ENCODE data around the gene GRPEL1.
A peak's percentile ranks its signal among the peaks of the same experiment; 100 is the strongest.

The GRPEL1 gene

DNA sequence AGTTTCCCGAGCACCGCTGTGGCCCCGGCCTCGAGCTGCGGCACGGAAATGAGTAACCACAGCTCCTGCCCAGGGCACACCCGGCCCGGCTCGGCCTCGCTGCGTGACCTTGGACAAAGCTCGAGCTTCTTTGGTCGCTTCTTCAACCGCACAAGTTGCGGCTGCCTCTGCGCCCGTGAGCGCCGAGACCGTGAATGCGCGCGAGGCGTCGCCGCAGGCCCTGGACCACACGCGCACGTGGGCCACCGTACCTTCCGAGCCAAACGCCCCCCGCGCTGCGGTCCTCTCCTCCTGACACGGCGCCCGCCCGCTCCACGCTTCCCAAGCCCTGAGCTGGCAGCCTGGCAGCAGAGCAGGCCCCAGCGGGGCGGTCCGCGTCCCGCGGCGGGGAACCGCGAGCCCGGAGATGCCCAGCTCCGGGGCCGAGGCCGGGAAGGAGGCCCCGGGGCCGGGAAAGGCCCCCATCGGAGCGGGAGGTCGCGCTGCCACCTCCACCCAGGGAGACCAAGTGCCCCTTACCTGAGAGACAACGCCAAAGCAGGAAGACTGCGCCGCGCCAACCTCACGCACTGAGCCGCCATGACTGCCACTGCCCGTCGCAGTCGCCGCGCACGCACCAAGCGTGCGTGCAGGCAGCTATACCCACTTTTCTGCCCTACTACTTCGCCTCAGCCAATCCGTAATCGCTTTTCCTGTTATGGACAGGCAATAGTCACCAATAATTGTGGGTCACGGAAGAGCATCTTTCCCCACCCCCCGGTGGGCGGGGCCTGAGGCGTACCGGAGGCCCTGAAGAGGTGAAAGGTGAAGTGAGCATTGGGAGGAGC lies at the start of gene GRPEL1:
Gene GRPEL1, minus strand, starts transcription at position 613 of the 827 bp plus-strand sequence. Its CDS starts 32 bp downstream, at position 581.
- peak; percentile 100 for DNase-seq

DNA sequence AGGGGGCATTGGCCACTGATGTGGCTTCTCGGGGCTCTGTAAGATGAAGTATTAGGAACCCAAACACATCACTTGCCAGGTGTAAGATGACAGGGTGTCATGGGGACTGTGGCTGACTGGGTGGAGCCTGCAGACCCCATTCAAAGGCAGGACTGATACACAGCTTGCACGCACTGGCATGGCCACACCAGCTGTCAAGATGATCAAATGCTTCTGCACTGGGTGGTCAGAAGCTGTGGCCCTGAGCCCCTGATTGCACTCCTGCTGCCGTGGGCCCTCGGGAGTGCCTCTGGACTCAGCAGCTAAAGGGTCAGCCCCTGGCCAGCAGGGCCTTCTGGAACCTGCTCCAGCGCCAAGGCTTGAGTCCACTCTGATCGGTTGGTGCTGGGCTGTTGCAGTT lies 48.8 kb upstream of the GRPEL1 start:
- no peak for DNase-seq

DNA sequence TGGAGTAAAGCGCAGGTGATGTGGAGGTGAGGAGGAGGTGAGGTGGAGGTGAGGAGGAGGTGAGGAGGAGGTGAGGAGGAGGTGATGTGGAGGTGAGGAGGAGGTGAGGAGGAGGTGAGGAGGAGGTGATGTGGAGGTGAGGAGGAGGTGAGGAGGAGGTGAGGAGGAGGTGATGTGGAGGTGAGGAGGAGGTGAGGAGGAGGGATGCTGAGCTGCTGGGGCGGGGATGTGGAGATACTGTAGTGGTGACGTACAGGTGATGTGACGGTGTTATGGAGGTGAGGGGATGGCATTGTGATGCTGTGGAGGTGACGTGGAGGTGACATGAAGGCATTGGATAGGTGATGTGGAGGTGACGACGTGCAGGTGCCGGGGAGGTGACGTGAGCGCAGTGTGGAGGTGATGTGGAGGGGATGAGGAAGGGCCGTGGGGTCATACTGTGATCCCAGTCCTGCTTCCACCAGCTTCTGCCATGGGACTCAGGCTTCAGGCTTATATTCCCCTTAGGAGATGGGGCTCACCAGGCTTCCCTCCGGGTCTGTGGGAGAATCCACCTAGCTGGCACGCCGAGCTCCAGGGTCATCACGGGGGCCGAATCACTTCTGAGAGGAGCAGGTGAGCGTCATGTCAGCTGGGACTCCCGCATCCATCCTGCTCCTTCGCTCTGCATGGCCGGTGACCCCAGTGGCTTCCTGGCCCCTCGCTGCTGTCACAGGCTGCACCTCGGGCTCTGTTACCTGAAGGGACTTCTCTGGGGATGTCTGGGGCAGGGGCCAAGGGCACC lies 47.9 kb upstream of the GRPEL1 start:
- DNase-seq, result no peak

DNA sequence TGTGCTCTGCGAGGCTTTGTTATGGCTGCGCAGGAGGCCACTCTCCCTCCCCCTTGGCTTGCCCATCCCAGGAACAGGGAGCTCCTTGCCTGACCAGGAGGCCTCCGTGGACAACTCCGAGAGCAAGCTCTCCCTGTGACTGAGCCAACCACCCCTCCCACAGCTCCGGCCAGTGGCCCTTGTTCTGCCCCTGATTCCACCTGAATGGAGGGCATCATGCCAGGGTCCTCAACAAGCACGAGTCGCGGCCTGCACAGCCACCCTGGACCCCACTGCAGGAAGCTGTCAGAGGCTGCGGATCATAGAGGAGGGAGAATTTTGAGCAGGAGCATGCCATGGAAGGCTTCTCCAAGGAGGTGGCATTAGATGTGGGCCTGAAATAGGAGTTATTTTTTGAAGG lies 44.8 kb upstream of the GRPEL1 start:
- no peak for DNase-seq

DNA sequence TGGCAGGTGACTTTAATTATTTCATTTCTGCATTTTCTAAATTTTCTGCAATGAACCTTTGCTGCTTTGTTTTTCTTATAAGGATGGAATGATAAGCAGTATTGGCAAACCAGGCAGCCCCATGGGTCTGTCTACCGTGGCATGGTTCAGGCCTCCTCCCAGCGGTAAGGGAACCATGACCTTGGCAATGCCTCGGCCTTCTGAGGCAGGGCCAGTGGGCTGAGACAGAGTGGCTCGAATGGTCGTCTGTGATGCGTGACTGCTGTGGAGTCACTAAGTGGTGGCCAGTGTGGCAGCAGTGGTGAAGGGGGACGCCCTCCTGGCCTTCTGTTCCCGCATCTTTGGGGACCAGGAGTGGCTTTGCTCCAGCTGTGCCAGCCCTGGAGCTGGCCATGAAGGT lies 43.6 kb upstream of the GRPEL1 start:
- no peak for DNase-seq

DNA sequence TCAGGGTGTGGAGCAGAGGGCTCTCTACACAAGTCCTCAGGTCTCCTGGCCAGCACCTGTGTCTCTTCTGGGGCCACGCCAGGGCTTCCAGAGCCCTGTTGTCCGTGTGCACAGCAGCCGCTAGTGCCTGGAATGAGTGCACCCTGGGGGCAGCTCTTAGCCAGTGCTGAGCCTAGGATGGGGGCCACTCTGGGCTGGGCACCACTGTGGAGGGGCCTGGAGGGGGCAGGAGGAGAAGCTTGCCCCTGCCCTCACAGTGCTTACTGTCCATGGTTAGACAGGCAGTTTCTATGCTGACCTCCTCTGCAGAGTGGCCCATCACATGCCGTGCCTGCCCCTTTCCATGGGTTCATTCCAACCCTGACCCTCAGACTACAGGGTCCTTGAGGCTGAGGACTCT lies 42.7 kb upstream of the GRPEL1 start:
- DNase-seq, result no peak

DNA sequence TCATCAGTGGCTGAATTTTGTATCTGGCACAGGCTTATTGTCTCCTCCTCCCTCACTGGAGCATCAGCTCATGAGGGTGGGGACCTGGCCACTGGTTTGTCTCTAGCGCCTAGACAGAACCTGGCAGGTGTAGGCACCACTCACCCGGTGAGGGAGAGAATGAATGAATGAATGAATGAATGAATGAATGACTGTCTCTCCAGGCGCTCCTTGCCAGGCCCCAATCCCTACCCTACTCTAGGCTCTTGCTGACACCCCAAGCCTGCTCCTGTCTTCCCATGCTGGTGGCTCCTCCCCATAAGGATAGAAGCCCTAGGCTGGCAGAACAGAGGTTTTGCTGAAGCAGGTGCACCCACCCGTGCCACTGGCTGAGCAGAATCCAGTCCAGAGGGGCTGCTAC lies 41.3 kb upstream of the GRPEL1 start:
- DNase-seq, result no peak

DNA sequence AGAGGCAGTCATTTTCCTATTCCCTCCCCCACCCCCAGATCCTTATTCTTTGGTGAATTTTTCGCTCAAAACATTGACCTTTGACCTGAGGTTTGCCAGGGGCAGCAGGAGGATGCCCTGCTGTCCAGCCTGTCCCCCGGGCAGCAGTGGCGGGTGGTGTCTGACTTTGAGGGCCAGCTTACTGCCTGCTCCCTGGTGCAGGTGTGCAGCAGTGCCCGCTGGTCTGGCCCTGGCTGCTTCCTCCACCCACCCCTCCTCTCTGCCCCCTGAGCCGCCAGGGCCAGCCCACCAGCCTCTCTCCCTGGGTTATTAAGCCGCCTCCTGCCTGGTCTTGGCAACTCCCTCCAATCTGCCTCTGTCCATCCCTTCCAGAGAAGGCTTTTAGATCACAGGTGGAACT lies 40.8 kb upstream of the GRPEL1 start:
- no peak for DNase-seq

DNA sequence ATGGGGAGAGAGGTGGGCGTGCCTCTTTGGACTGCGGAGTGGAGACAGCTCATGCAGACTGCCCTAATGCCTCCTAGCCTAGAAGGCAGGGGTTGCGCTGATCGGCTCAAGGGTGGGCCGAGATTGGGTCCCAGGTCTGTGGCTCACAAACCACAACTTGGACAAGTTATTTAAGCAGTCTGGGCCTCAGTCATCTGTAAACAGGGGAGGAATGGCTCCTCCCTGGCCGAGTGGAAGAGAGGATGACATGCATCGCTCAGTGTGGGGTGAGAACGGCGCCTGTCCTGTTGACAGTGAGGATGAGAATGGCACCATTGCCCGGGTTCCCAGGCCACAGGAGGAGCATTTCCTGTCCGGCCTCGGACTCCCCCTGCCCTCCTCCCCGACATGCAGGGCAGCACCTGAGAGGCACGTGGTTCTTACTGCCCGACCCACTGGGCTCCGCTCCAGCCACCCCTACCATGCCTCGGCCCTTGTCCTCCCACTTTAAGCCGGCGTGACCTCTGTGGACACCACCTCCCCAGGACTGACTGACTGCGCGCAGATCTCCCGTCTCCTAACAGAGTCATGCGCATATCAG lies 40.3 kb upstream of the GRPEL1 start:
- no peak for DNase-seq

DNA sequence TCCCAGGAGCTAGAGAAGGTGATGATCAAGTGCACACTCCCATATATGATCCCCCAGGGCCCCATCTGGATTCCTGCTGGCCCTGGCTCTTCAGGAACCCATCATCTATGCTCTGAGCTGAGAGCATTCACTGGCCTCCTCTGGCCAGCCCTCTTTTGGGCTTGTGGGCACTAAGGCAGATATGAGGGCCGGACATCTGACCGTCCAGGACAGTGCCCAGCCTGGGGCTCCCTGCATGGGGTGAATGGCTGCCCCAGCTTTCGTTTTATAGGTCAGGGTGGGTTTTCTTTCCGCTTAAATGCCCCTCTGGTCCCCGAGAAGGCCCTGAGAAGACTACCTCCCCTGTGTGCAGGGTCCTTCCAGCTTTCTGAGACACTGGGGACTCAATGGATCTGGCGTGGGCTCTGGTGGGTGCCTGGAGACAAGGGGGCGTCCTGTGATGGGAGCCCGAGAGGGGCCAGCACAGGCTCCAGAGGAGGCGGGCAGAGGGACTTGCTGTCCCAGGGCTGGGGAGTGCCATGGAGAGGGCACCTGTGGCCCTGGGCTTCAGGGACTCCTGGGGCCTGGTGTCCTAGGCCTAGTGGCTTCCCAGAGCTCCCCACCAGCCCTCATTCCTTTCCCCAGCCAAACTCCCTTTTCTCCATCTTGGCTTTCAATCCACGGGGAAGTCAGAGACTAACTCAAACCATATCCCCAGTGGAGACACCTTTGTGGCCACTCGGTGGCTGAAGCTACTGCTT lies 39.5 kb upstream of the GRPEL1 start:
- DNase-seq, result no peak

DNA sequence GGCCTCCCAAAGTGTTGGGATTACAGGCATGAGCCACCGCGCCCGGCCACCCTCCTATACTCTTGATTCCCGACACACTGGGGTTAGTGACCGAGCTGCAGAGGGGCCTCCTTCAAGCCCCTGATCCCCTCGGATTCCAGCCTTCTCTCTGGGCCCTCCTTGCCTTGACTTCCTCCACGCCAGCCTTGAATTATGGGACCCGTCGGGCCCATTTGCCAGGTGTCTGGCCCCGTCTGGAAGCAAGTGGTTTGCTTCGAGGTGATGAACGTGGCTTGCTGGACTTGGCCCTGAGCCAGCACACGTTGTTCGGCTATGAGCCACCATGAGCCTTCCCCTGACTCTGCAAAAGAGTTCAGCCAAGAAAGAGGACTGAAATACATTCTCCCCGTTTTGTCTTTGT lies 37.4 kb upstream of the GRPEL1 start:
- no peak for DNase-seq

DNA sequence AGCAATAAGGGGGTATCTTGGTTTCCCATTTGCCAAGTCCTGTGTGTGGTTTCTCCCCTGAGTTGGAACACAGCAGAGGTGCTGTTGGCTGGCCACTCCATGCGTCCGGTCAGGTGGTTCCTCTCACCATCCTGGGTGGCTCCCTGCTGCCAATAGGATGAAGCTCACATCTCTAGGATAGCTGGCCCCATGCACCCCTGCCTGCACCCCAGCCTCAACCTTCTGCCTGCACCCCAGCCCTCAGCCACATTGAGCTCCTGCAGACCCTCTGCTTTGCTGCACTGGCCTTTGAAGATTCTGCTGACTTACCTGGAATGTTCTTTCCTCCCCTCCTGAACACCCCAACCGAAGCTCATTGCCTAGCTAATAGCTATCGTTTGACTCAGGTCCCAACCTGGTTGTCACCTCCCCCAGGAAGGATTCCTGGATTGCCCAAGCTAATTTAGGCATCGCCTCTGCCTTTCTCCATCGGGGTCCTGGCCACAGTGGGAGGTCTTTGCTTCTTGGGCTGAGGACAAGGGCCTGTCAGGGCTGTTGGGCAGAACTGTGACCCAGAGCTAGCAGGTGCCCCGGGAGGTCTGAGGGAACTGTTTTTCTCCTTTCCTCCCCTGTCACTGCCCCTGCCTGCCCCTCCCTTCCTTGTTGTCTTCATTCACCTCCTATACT lies 36.6 kb upstream of the GRPEL1 start:
- DNase-seq, result no peak

DNA sequence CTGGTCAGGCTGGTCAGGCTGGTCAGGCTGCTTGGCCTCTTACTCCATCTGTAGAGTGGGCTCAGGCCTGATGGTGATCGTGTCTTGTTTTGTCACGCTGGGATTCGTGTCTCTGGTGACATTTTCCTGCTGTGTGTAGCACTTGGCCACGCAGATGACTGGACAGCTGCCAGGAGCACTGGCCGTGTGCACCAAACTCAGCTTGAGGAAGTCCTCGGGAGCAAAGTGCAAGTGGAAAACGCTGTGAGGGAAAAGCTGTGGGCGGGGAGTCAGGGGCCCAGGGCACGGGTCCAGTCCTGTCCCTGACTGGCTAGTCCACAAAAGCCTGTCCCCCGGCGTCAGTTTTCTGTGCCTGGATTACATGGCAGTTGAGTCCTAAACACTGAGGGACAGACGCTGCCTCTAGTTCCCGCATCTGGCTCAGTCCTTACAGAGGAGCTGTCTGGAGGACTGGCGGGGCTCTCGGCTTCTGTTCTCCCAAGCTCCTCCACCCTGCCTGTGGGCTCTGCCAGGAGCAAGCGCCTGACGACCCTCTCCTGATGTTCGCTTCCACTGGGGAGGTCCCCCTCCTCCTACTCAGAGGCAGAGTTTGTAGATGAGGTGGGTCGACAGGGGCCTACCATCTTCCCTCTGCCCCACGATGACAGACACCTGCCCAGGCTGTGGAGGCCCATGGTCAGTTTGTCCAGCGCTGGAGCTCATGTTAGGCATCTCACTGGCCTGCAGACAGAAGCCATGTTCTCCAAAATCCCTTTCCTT lies 35.9 kb upstream of the GRPEL1 start:
- DNase-seq, result peak; percentile 3

DNA sequence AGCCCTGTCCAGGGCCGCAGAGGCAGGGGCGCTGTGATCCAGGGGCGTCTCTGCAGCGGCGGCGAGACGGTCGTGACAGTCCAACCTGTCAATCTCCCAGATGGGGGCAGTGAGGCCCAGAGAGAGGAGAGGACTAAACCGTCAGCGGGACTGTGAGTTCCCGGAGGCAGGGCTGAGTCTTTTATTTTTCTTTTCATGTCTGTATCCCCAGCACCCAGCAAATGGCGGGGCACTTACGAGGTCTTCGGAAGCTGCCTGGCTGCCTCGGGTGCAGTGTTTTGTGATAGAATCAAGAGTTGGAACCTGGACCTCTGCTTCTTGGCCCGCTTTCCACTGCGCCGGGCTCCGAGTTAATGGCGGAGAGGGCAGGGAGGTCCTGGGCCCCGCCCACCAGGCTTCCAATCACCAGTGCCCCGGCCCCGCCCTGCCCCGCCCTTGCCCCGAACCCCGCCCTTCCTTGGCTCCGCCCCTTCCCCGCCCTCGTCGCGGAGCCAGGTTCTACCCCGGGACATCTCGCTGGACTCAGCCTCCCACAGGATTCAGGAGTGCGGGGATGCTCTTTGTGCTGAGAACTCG lies 35.3 kb upstream of the GRPEL1 start:
- peak; percentile 91 for DNase-seq

DNA sequence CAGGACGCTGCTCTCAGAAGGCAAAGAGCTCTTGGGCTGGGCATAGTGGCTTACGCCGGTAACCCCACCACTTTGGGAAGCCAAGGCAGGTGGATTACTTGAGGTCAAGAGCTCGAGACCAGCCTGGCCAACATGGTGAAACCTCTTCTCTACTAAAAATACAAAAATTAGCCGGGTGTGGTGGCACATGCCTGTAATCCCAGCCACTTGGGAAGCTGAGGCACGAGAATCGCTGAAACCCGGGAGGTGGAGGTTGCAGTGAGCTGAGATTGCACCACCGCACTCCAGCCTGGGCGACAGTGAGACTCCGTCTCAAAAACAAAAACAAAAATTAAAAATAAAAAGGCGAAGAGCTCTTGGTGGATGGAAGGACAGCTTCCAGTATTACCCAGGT lies 34.6 kb upstream of the GRPEL1 start:
- DNase-seq, result peak; percentile 14

DNA sequence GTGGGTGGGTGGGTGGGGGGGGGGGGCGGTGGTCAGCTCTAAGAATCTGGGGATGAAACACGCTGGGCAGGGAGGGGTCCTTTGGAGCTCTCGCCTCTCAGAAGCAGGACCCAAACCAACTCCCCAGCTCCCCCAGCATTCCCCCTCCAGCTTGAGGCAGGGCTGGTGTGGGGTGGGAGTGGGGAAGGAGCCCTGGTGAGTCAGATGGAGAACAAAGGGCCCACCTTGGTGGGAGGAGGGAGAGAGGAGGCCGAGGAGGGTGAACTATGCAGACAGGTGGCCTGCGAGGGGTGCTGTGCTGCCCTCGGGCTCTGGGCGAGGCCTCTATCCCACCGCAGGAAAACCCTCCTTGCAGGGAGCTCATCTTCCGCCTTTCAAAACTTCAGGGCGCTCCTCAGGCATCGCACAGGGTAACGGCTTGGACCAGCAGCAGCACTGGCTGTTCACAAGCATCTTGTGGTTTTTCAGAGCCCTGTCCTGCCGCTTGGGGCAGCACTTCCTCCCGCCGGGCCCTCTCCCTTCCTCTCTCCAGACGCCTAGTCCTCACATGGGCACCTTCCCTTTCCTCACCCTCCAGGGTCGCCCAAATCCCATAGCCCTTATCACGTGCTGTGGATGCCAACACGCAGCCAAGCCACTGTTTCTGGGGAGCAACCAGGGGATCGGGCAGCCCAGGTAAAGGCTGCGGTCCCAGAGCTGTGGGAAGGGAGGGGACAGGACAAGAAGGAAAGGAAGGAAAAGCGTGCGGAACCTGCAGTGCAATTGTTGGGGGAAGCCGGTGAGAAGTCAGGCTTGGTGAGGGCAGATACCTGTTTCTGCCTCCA lies 34.0 kb upstream of the GRPEL1 start:
- DNase-seq, result peak; percentile 76

DNA sequence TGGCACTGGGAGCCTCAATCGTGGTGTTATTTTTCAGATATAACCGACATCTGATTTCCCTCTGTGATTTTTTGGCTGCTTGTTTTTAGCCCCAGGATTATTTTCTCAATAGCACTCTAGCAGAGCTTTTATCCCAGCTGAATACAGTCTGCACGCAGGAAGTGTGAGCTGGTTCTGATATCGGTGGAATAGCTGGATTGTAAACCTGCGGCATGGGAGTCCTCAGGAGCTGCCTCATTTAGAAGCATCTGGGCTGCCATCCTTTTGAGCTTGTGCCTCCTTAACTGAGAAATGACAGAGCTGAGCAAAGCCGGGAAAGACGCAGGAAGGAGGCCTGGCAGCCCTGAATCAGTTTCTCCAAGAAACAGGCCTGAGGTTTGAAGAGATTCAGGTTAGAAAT lies 28.4 kb upstream of the GRPEL1 start:
- DNase-seq, result no peak

DNA sequence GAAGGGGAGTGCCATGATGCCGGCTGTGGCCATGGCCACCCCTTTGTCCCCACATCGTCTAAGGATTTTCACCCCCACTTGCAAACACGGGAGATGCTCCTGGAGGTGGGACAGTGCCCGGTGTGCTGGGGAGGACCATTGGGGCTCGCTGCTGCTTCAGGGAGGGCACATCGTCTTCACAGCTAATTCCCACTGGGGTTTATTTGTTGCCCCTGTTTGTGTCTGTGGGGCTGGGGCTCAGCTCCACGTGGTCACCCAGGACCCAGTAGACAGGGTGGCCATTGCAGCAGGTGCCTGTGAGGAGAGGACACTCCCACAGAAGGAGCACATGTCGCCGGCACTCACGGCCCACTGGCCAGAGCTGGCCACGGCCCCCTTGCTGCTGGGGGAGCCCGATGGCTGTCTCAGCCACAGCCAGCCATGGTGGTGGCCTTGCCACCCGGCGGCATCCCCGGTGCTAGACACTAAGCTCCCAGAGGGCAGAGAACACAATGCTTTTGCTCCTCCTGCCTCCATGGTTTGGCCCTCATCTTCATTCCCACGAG lies 27.8 kb upstream of the GRPEL1 start:
- DNase-seq, result no peak

DNA sequence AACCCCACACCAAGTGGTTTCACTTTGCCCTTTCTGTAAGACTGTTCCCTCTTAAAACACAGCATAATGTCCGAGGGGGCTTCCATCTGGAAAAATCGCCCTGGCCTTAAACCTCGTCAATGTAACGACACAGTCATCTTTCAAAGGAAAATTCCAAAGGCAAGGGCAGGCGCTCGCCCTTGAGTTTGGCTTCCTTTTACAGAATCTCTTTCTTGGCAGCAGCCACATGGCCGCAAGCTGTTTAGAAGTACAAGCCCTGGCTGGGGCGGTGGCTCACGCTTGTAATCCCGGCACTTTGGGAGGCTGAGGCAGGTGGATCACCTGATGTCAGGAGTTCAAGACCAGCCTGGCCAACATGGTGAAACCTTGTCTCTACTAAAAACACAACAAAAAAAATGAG lies 27.1 kb upstream of the GRPEL1 start:
- DNase-seq, result no peak

DNA sequence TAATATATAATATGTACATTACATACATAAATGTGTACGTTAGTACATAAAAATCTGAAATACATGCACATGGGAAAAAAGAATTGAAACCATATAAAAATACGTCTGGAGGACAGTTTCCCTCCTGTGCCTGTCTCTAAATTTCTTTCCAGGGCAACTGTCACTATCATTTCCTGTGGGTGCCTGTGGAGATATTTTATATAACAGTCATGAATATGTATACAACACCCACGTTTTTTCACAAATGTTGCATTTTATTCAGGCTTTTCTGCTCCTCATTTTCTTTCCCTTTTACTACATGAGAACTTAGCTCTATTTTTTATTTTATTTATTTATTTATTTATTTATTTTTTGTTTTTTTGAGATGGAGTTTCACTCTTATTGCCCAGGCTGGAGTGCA lies 24.2 kb upstream of the GRPEL1 start:
- no peak for DNase-seq
